NCI-H446 treated with DMSO at 0.1 percent for 48 hours (cell line): ENCODE data around the gene ENTPD7.
"Not testable (repeated sequence)": the region's sequence is repeated elsewhere in the genome, so short reads cannot be mapped to it uniquely, and the experiment has no call there.

Experiments
- DNase-seq: peaks from one replicate; lab custom pipeline; 2025; lab: John Stamatoyannopoulos, UW

Gene ENTPD7

GRCh38 chr10:99659031-99659867 lies at the start of gene ENTPD7:
Gene ENTPD7 (plus strand): TSS chr10:99659509. CDS start chr10:99659957, 448 bp downstream.
- peak; percentile 76 for DNase-seq

- DNase-seq: no peak
Measured at GRCh38 chr10:99610221-99610620, 49.1 kb upstream of the ENTPD7 start.

DNA sequence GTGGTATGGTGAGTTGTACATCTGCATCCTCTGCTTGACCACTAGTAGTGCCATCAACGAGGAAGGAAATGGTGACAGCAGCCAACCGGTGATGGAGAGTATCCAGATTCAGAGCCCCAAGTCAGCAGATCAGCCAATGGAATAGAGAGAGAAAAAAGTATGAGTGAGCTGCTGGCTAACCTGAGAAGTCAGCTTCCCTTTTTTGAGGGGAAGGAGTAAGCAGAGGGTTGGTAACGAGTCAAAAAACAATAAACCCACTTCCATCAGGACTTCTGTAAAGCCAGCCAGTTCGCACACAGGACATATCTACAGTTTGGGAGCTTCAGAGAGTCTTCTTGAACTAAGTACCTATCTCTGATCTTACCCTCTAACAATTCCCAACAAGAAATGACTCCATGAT lies 48.0 kb upstream of the ENTPD7 start:
- DNase-seq: no peak

DNA sequence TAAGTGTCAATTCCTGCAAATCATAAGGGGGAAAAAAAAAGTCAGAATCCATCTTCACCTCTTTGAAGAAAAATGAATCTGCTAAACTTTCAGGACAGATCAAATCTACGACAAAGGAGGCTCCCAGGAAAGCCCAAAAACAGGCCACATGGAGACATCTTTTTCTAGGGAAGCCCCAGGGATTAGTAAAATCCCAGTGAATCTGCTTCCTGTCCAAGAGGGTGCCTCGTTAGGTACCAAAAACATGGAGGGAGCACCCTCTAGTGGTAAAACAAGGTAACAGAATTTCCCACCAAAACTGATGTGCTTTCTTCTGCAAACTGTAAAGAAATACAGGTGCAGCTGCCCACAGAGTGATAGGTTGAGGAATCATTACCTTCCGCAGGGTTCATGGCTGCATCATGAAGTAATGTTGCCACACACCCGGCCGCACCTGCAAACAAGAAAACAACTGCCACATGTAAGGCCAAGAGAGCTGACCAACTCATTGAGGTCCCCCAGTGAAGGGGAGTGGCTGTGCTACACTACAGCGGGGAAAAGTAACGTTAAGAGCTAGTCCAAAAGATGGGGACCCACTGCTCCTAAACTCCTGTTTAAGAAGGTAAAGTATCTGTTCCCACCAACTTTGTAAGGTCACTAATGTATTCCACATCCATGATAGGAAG lies 47.0 kb upstream of the ENTPD7 start:
- peak; percentile 3 for DNase-seq

GRCh38 chr10:99615426-99615825 lies 43.9 kb upstream of the ENTPD7 start:
- DNase-seq: no peak

GRCh38 chr10:99617696-99618095 lies 41.6 kb upstream of the ENTPD7 start:
- DNase-seq: no peak

DNA sequence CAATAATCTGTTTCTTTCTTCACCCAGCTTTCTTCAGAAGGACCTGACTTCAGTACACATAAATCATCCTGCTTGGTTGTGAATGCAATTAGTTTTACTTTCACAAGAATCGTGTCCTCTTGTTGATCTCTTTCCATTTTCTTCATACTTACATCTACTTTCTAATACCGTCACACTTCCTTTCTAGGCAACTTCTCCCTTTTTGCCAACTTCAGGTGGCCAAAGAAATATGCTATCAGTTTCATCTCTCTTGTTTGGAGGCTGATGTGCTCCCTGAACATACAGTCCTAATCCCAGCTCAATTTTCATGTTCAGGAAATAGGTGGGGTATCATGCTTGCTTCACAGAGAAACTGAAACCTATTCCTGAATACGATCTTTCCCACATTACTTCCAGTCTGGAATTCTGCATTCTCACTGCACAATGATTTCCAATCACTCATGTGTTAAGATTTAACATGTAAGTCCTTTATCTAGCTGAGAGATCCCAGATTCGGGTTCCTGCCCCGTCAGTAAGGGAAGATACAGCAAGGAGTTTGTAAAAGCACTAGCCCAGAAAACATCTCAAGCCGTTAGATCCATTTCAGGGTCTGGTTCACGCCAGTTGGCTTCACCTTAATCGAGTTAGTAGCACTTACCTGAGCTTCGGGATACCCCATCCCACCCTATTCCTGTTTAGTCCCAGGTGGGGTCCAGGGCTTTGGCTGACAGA lies 40.1 kb upstream of the ENTPD7 start:
- no peak for DNase-seq

DNA sequence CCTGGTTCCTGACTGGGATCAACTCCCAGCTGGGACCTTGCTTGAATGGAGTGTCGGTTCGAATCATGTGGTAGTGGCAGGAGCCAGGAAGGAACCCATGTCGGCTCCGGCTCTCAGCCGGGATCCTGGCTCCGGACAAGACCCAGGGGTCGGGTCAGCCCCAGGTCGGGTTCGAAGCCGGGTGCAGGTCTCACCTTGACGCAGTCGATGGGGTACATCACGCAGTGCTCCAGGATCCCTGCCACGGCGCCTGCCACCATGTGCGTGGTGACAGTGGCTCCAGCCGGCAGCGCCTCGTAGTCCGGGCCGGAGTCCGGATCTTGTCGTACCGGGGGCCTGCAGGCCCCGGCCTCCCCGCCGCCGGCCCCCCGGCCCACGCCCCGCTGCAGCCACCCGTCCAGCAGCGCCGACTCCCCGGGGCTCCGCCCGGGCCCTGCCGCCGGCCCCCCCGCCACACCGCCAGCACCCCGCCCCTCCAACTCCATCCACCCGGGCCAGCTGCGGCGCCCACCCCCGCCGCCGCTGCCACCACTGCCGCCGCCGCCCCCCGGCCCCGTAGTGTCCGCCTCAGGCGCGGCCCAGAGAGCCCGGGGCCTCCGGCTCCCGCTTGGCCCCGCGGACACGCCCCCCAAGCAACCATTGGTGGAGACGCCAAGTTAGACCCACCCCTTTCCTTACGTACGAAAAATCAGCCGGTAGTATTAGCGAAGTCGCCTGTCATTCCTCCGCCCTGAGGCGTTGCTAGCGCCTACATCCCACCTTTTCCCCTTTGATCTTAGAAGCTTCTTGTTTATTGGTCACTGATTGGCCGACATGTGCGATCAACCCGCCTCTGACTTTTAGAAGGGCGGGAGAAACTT lies 39.2 kb upstream of the ENTPD7 start, which contains the start of gene SLC25A28:
SLC25A28 (minus strand) TSS at position 589 of the 860 bp plus-strand sequence; CDS start at position 485, 104 bp downstream.
- peak; percentile 99 for DNase-seq

- peak; percentile 61 for DNase-seq
Measured at GRCh38 chr10:99620711-99621453, 38.4 kb upstream of the ENTPD7 start.

DNA sequence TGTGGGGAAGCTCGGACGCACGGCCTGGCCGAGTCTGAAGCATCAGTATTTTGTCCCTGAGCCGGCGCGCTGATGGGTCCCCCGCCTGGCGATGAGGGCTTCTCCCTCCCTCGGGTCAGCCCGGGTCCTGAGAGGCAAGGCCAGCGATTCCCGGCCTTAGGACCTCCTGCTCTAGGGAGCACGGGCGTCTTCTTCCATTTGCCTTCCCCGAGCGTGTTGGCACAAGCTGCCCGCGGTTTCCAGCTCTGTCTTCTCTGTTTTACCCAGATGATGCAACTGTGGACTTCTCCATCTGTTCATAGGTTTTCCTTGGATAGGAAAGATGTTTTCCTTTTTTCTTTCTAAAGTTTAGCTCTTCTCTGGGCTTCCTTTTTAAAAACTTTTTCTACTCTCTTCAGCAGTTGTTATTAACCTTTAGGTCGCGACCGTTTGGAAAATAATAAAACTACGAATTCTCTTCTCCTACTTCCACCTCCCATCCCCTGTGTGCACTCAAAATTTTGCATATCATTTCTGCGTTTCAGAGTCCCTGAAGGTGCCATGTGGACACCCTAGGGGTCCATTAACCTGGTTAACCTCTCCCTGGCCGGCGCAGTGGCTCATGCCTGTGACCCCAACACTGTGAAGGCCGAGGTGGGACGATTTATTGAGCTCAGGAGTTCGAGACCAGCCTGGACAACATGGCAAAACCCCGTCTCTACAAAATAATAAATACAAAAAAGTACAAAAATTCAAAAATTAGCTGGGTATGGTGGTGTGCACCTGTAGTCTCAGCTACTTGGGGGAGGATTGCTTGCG lies 37.7 kb upstream of the ENTPD7 start:
- DNase-seq: no peak

- no peak for DNase-seq
Measured at GRCh38 chr10:99623919-99624318, 35.4 kb upstream of the ENTPD7 start.

- DNase-seq: not testable (repeated sequence)
Measured at GRCh38 chr10:99625124-99625523, 34.2 kb upstream of the ENTPD7 start.

- DNase-seq: no peak
Measured at GRCh38 chr10:99628923-99629624, 30.2 kb upstream of the ENTPD7 start.

- DNase-seq: no peak
Measured at GRCh38 chr10:99629625-99629978, 29.7 kb upstream of the ENTPD7 start.

DNA sequence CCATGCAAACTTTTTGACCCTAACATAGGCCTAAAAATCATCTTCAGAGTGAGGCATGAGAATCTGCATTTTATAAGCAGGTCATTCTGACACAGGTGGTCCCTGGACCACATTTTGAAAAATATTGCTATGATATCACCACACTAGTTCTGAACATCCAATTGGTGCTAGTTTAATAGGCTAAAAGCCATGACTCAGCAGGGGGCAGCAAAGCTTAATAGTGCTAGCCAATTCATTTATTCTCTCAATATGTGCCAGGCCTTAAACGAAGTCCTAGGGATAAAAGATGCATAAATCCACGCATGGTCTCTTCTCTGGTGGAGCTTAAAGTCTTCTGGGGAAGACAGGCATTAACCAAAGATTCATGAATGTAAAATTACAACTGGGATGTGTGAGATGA lies 28.9 kb upstream of the ENTPD7 start:
- no peak for DNase-seq

DNA sequence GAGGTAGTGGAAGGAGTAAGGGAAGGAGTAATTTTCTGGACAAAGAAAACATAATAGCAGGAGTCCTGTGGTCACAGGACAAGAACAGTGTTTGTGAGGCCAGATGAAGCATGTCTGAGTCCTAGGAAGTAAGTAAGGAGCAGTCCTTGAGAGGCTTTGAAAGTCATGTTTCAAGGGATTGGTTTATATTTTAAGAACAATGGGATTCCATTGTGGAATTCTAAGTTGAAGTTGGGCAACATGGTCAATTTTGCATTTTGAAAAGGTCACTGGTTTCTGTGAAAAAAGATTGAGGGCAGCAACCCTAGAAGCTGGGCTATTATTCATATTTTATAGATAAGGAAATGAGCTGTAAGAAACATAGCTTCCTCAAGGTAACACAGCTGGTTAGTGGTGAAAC lies 28.3 kb upstream of the ENTPD7 start:
- DNase-seq: no peak

GRCh38 chr10:99631496-99631895 lies 27.8 kb upstream of the ENTPD7 start:
- DNase-seq: no peak

GRCh38 chr10:99633832-99634231 lies 25.5 kb upstream of the ENTPD7 start:
- no peak for DNase-seq

DNA sequence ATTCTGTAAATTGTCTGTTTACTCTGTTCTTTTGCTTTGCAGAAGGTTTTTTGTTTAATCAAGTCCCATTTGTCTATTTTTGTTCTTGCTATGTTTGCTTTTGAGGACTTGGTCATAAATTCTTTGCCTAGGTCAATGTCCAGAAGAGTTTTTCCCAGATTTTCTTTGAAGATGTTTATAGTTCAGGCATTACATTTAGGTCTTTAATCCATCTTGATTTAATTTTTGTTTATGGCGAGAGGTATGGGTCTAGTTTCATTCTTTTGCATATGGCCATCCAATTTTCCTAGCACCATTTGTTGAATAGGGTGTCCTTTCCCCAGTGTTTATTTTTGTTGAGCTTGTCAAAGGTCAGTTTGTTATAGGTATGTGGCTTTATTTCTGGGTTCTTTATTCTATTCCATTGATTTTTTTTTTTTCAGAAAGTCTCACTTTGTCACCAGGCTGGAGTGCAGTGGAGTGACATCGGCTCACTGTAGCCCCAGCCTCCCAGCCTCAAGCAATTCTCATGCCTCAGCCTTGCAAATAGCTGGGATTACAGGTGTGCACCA lies 11.6 kb upstream of the ENTPD7 start:
- no peak for DNase-seq
